GM19023 (cell line): ENCODE results near the gene CYLD.

ENCODE experiments used
- ATAC-seq: cut with Tn5 transposase; IDR thresholded peaks from one replicate; pipeline ENCODE4 v1.9.1; 2021; ENCODE audit warnings: mild to moderate bottlenecking, moderate library complexity; ENCODE audit not compliant: unreplicated experiment

The CYLD gene

DNA sequence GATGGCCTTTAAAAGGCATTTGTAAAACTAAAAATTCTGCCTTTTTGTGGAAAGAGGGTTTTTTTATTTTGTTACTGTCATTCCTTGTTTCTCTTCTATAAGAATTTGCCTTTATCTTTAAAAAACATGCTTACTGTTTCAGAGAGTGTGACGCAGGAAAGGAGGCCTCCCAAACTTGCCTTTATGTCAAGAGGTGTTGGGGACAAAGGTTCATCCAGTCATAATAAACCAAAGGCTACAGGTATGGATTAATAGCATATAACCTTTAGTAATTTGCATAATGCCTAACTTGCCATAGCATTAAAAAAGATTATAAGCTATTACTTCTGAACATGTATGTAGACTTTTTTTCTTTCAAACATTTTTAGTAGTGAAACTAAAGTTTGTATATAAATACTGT lies 34.2 kb downstream of the CYLD start:
- ATAC-seq = no peak

DNA sequence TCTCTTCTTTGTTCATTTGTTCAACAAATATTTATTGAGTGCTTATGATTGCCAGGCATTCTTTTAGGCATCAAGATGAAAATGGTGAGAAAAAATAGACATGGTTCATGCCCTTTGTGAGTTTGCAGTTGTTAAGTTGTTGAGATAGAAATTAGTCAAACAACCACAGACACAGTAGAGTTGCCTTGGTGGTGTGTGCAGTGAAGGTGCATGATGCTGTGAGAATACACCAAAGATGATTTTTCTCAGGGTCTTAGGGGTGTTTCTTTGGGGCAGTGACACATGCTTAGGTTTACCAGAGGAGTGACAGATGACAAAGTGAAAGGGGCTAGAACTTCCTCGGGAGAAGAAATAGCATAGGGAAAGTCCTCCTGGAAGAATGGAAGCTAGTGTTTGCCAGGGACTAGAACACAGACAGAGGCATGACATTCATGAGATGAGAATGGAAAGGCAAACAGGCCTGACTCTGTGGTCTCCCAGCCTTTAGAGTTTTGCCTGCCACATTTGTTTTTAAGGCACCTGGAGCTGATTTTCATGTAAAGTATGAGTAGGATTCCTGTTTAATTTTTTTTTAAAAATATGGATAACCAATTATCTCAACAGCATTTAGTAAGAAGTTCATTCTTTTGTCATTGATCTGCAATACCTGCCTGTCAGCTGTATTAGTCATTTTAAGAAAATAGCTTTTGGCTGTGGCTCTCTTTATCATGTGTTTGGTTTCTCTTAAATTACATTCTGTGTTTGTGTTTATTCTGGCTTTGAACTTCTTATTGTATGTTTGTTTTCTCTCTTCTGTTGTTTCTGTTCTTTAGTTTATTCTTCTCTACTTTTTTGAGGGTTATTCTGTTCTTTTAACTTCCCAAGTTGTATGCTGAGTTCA lies 36.6 kb downstream of the CYLD start:
- ATAC-seq = no peak

DNA sequence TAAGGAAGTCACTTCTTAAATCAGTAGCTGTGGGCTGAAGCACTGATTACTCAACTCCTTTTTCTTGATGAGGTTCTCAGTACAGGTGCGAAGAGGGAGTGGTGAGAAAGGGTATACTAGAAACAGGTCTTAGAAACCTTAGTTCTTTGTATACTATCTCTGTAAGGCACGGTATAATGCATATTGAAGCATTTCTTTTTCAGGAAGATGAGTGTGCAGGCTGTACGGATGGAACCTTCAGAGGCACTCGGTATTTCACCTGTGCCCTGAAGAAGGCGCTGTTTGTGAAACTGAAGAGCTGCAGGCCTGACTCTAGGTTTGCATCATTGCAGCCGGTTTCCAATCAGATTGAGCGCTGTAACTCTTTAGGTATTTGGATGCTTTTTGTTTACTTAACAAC lies 39.2 kb downstream of the CYLD start:
- ATAC-seq = no peak

DNA sequence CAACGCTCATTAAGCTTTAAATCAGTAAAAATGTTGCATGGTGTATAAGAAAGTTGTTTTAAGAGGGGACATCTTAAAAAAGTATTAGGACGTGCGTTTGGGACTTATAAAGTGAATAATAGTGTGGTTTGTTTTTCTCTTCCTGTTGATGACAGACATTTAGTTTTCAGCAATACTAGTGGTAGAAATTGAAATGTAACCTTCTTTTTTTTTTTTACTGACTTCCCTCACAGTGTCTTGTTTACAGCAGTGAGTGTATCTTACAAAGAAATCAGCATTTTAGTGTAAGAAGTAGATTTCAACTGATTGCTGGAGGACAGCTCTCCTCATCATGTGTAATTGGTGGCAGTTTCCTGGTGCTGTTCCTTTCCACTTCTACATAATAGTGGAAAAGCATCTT lies 39.6 kb downstream of the CYLD start:
- no peak for ATAC-seq

DNA sequence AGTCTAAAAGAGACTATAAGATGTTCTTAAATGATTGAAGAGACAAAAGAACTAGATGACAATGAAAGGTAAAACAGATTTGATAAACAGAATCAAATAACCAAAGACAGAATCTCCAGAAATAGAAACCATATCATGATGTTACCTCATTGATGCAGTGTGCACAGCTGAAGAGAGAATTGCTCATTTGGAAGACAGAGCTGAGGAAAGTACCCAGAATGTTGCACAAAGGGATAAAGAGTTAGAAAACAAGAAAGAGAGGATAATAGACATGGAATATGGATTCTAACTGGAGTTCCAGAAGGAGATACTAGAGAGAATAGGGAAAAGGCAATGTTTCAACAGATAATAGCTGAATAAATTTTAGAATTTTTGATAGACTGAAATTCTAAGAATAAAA lies 47.9 kb downstream of the CYLD start:
- no peak for ATAC-seq

DNA sequence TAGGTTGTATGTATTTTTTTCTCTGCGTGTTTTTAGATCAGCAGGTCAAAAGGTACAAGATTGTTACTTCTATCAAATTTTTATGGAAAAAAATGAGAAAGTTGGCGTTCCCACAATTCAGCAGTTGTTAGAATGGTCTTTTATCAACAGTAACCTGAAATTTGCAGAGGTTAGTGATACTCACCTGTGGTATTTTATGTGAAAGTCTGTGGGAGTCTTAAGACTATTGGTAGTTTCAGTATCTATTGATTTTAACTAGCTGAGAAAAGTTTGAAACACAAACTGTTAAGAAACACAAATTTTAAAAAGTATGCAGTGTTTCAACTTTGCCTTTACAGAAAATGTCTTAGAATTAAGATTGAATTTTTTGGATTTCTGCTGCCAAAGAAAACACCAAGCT lies 49.6 kb downstream of the CYLD start:
- ATAC-seq = no peak

DNA sequence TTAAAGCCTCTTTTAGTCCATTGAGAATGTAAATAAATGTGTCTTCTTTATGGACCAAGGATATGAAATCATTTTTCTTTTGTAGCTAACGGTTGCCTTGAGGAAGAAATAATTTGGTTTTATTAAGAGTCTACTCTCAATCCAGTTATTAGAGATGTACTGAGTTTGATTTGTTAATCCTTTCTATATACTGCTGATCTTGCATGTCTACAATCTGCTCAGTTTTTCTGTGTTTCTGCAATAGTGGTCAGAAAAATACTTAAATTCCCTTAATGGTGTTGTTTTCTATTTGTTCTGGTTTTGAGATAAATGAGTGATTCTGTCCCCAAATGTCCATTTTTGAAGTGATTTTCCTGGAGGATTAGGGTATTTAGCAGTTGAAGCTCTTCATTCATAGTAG lies 54.9 kb downstream of the CYLD start:
- no peak for ATAC-seq

DNA sequence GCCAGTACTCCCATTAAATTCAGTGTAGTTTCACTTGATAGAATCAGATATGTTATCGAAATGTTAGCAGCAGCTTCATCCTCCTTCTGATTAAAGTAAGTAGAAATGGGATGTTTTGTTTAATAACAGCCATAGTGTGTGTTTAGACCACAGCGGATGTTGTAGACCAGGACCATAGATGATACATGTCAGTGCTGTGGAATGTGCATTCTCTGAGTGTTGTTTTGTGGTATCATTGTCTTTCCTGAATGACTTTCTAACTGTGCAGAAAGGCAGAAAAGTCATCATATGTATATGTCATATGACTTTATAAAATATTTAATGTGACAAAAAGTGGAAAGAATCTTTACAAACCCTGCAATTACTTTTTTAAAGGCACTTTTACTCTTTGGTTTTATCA lies 55.6 kb downstream of the CYLD start:
- ATAC-seq = no peak

DNA sequence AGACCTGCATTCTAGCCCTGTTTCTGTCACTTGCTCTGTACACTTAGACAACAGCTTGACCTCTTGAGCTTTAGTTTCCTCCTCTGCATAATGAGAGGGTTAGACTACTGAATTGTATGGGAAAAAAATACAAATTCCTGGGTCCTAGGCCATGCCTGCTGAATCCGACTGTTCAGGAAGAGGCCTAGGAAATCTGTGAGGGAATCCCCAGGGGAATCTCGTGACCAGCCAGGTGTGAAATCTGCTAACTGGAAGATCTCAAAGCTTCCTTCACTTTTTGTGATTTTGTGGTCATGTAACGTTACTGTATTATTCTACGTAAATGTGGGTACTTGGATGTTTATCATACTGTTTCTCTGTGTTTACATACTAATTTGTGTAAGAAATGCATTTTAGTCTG lies 58.2 kb downstream of the CYLD start:
- no peak for ATAC-seq

DNA sequence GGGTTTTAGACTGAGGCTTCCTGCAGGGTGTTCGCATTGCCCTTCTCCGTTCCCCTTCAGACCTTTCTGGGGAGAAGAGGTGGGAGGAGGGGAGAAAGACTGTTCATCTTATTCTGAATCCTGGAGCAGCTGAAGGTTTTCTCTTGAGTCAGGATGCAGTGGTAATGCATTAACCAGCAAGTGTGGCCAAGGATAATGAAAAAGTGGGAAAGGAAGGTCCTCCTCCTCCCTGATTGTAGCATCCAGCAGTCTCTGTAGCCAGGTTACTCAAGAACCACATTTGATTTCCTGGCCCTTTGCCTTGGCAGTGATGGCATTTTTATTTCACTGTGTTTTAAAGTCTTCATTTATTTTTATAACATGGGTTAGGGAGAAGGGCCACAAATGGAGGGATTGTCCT lies 59.1 kb downstream of the CYLD start:
- no peak for ATAC-seq

DNA sequence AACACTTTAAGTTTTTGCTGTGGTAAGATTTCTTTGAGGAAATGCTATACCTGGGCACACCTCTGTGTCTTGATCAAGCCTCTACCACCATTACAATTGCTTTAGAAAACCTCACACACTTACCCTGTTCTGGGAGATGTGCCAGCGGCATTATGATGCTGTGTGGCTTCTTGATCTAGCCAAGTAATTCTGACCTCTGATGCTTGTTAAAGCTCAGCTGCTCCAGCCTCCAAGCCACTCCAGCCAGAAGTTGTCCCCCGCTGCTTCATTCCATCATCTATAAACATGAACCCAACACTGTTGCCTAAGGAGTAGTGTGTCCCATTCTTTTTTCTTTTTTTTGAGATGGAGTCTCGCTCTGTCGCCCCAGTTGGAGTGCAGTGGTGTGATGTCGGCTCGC lies 60.1 kb downstream of the CYLD start:
- no peak for ATAC-seq

DNA sequence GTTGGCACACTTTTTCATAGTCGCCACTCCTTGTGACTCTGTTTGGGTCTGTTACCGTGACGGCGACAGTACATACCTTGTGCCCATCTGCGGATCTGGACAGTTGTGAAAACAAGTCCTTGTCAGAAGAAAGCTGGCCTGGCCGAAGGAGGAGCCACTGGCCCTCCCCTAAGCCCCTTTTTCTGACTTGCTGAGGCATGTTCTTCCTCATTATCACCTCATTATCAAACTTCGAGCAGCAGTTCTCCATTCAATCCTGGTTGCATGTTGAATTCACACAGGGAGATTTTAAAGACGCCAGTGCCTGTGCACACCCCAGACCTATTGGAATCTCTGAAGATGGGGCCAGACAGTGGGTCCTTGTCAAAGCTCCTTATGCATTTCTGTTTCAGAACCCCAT lies 61.1 kb downstream of the CYLD start:
- ATAC-seq = no peak

DNA sequence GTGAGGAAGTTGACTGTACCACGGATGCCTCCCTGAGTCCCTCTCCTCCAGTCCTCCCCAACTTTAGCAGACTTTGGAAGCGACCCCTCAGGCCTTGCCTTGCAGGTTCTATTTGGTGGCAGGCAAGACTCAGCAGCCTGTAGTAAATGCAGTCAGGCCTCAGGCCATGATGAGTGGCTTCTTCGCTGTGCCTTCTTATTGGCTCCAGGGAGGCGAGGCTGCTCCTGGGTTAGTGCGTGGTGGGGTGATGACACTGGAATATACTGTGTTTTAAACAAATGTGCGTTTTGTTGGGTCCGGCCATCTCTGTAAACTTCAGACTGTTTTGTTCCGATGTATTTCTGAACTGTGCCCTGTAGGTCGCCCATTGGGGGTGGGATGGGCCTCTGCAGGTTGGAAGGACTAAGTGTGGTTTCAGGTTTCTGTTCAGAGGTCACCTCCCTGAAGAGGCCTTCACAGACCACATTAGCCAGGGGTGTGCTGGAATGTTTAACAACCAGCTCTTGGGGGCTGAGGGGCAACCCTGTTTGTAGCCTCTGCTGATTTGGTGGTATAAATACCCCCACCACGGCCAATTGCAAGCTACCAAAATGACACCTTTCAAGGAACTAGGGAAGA lies 62.5 kb downstream of the CYLD start:
- no peak for ATAC-seq

DNA sequence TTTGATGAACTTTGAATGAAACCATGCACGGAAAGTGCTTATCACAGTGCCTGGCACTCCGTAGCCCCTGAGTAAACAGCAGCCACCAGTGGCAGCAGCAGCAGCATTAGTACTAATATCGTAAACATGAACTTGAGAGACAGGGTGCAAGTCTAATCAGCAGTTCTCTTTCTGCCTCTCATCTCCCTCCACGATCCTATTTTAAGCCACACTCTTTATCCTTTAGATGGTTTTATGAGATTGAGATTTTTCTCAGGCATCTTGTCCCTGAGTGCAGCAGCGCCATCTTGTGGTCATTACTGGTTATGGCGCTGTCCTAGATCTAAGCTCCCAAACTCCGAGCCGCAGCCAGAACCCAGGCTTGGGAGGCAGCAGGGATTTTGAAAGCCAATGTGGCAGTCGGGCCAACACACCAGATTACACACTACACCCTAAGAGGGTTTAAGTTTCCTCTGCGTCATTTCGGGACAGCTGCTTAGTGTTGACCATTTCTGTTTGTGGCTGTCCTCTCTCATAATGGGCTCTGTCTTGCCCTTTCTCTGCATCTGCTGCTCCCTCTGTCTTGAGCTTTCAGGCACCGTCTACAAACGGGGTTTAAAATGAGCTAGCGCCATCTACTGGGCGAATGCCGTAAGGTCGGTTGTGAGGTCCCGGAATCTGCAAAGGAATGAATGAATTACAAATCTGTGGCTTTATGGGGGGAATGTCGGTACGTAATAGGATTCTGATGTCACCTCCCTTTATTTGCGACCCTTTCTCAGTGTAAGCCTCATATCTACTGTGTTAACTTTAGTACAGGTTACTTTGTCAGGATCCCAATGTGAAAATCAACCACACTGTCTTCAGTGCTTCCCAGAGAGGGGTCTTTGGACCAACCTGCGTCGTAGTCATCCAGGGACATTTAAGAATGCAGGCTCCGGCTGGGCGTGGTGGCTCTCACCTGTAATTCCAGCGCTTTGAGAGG lies 64.5 kb downstream of the CYLD start:
- ATAC-seq = peak; percentile 75

DNA sequence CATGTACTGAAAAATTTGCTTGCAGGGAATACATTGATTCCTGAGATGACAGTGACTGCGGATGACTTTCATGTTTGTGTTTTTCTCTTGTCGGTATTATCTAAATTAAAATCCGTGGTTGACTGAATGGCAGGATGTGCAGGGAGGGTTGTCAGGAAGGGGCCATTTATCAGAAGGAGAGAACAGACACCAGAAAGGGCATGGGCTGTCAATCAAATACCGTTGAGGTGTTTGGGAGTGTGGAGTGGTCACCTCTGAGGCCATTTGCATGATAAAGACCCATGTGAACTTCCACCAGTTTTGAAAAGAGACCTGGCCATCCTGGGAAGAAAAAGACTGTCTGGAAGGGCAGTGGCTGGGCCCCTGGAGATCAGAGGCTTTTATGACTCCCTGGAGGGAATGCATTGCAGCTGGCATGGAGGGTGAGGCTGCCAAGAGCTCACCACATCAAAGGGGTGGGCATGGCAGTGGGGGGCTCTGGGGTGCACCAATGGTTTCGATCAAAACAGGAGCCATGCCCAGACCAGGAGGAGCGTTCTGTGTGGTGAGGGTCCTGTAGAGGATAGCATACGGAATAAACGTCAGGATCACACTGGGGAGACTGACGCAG lies 67.1 kb downstream of the CYLD start:
- no peak for ATAC-seq

DNA sequence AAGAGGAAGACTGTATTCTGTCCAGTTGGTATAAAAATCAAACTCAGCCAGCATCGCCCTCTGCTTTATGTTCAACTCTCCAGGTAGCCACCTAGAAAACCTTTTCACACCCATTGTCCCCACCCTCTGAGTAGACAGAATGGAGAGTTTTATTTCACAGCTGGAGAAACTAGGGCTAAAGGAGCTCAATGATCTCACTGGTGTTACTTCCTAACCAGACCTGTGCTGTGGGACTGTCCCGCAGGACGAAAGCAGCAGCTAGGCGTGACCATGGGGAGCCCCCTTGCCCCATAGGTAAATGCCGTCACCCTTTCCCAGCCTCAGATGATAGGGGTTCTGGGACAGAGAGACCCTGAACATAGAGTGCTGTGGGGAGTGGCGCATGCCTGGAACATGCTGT lies 67.7 kb downstream of the CYLD start:
- peak; percentile 69 for ATAC-seq

DNA sequence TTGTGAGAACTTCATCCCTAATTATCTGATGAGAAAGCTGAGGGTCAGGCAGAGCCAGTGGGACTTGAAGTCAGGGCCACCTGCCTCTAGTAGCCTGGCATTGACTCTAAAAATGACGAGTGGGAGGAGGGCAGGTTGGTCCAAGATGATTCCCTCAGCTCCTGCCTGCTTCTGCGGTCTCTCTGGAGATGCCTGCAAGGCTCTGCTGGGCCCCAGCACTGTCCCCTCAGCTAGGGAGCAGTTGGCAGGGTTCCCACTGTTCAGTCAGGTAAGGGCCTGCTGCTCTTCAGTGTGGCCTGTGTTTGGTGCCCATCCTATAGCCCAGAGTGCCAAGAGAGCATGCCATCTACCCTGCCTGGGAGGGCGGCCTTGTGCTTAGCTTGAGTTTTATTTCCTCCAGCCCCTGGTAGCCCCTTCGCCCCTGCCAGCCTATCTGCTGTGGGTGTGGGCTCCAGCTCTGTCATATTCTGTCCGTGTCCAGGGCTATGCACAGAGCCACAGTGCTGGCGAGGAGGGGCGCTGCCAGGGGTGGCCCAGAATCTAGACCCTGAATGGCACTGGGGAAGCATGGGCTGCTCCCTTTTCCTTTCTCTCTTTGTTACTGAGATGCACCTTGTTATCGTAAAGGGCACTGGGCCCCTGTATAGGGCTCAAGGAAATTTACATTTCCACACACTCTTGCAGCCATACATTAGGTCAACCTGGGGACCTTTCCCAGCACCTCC lies 68.5 kb downstream of the CYLD start:
- ATAC-seq = no peak

DNA sequence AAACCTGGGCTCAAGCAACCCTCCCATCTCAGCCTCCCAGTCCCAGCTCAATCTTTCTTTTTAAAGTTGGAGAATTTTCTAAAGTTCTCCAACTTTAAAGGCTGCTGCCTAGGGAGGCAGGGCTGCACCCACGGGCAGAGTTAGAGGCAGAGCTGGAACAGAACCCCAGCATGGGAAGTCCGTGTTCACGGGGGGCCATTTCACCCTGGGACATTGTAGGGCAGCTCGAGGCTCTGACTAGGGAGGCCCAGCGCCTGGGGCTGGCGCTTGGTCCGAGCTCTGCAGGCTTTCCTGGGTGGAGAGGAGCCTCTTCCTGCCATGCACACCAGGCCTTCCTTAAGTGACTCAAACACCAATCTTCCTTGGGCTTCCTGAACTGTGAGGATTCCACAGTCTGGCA lies 70.2 kb downstream of the CYLD start:
- no peak for ATAC-seq

DNA sequence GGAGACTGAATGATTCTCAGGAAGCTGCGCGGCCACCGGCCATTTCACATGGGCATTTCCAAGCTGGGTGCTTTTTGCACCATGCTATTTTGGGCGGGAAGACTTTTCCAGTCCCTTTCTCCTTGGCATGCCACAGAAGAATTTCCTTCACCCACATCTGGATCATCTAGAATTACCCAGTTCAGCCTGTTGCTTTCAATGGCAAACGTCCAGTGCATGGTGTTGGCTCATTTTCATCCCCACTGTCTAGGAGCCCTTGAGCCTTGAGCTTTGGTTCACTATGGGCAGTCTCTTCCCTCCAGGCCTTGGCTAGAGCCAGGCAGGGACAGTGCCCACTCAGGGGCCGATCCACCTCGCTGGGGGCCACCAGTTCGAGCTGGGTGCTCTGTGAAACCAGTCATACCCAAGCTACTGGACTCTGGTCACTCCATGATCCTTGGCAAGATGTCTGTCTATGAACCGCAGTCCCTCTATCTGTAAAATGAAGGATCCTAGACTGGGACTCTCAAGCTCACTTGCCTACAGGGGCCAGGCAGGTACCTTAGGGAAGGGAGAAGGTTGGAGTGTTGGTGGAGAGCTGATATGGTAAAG lies 71.1 kb downstream of the CYLD start:
- ATAC-seq = no peak

DNA sequence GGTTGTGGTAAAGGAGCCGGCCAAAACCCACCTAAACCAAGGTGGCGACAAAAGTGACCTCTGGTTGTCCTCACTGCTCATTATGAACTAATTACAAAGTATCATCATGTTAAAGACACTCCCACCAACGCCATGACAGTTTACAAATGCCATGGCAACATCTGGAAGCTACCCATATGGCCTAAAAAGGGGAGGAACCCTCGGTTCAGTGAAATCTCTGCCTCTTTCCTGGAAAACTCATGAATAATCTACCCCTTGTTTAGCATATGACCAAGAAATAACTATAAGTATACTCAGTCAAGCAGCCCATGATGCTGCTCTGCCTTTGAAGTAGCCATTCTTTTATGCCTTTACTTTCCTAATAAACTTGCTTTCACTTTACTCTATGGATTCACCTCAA lies 72.2 kb downstream of the CYLD start:
- no peak for ATAC-seq
